Measurements from ENCODE around the gene KLF5. TPM values are rescaled to one million over a fixed set of nuclear protein-coding genes. Genes with fewer than 3 reads are reported as not detected.

Gene KLF5
- total RNA-seq, 1 experiment from 2014 or later, result 59.2 TPM

- POLR2A ChIA-PET, result no interaction called here
- Histone ChIP-seq H3K9me2 (ENCODE audit: insufficient read depth) (no peaks in the 10 kb centered on the region), H3K9ac (ENCODE audit: low read length) (no peak overlapping the region), H2AFZ (ENCODE audit: low read depth, low read length, poor library complexity, severe bottlenecking) (no peak overlapping the region), H3K27me3 (ENCODE audit: insufficient read depth, low read length) (no peaks in the 10 kb centered on the region), H3K4me1 (ENCODE audit: control insufficient read depth in 1 of 2, insufficient read depth in 2 of 2, low read length in 2 of 2) (peaks cover 31 to 42% of the 10 kb centered on the region in 2 experiments), H3K9me3 (ENCODE audit: control insufficient read depth in 1 of 2, insufficient read depth in 1 of 2, low read depth in 1 of 2, low read length in 2 of 2) (no peaks in the 10 kb centered on the region), H4K20me1 (ENCODE audit: insufficient read depth) (peaks cover 4% of the 10 kb centered on the region; the same call in 1 of the 2 replicates), H3K79me2 (ENCODE audit: insufficient read depth, low read length) (peaks cover 84% of the 10 kb centered on the region), H3K4me3 (replicated peaks in 1 of 2; ENCODE audit: low read depth in 1 of 2, low read length in 2 of 2) (no peak overlapping the region), H3K36me3 (ENCODE audit: control insufficient read depth in 1 of 2, insufficient read depth in 2 of 2, low read length in 2 of 2) (peaks cover 25 to 34% of the 10 kb centered on the region in 2 experiments), H3K27ac (ENCODE audit: low read depth, low read length) (no peak overlapping the region), H3K4me2 (ENCODE audit: low read length) (no peak overlapping the region)
- ATAC-seq, result no peak
- intact Hi-C loops (cut with micrococcal nuclease), result loop anchor here (10.0 kb wide), 1 partner anchor 482 kb away; no protein-coding TSS in a partner anchor
- DNase-seq (ENCODE audit: low read depth, low spot score), result no peak
- RAD21 ChIA-PET (ENCODE audit: low non-redundant PET in 1 of 2, low total read pairs in 2 of 2, uncharacterized antibody in 2 of 2, unreplicated experiment in 2 of 2), result no interaction called here
- CTCF ChIA-PET, result no interaction called here
- no TSS peak for BruUV-seq (replicated peaks)
- TF ChIP-seq POLR2AphosphoS5 (IDR thresholded peaks at IDR 0.05; ENCODE audit: low read depth, low read length) (0 out of 2 replicates have a peak, but pooled peaks have one; percentile 3), CTCF (IDR thresholded peaks at IDR 0.05 in 2 of 3, conservative IDR thresholded peaks at IDR 0.05 in 1 of 3; ENCODE audit: borderline replicate concordance in 1 of 3, insufficient read depth in 1 of 3, low read depth in 2 of 3, low read length in 2 of 3) (no peak), ZNF274 (IDR thresholded peaks at IDR 0.05; ENCODE audit: low read depth, low read length) (no peak)
These were observed 3.7 kb downstream of the KLF5 start for GRCh38 chr13:73062468-73062867.

DNA sequence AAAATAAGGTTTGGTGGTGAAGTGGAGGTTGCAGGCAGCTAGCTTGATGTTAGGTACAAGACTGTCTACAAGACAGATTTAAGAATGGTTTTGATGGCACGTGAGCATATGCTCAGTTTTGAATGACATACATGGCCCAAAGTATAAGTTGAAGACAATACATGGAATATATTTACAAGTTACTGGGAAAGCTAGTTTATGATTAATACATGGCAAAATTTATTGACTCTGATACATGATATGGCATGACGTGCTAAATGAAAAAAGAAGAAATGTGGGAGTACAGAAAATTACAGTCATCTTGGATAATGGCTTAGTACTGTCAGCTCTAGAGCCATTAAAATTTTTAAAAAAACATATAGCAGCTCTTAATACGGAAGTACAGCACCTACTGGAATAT, 4.4 kb downstream of the KLF5 start:
- RAD21 ChIA-PET (ENCODE audit: low non-redundant PET in 1 of 2, low total read pairs in 2 of 2, uncharacterized antibody in 2 of 2, unreplicated experiment in 2 of 2), result interaction anchor here in 1 of 2 experiments (0.9 kb wide), 1 partner anchor 354 kb away, joined by 5 read pairs; no protein-coding TSS in a partner anchor
- no peak overlapping the region for H3K4me2 ChIP-seq (ENCODE audit: low read length)
- H4K20me1 ChIP-seq (ENCODE audit: insufficient read depth), result peaks cover 4% of the 10 kb centered on the region; the same call in 1 of the 2 replicates
- no peak for TF ChIP-seq SRF (IDR thresholded peaks at IDR 0.05; ENCODE audit: low read depth)
- TF ChIP-seq, protein P1, sequence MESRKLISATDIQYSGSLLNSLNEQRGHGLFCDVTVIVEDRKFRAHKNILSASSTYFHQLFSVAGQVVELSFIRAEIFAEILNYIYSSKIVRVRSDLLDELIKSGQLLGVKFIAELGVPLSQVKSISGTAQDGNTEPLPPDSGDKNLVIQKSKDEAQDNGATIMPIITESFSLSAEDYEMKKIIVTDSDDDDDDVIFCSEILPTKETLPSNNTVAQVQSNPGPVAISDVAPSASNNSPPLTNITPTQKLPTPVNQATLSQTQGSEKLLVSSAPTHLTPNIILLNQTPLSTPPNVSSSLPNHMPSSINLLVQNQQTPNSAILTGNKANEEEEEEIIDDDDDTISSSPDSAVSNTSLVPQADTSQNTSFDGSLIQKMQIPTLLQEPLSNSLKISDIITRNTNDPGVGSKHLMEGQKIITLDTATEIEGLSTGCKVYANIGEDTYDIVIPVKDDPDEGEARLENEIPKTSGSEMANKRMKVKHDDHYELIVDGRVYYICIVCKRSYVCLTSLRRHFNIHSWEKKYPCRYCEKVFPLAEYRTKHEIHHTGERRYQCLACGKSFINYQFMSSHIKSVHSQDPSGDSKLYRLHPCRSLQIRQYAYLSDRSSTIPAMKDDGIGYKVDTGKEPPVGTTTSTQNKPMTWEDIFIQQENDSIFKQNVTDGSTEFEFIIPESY (IDR thresholded peaks at IDR 0.05; ENCODE audit: extremely low read depth, insufficient replicate concordance, low read length), result no peak
- no peak for TF ChIP-seq JUND (IDR thresholded peaks at IDR 0.05)
- TF ChIP-seq SP1 (IDR thresholded peaks at IDR 0.05; ENCODE audit: low read depth), result no peak
- TF ChIP-seq YY1 (IDR thresholded peaks at IDR 0.05; ENCODE audit: extremely low read depth, insufficient replicate concordance, low read depth, low read length), result no peak
- TF ChIP-seq, protein P2, sequence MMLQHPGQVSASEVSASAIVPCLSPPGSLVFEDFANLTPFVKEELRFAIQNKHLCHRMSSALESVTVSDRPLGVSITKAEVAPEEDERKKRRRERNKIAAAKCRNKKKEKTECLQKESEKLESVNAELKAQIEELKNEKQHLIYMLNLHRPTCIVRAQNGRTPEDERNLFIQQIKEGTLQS (IDR thresholded peaks at IDR 0.05), result no peak
- no peak for TF ChIP-seq POLR2AphosphoS5 (IDR thresholded peaks at IDR 0.05; ENCODE audit: low read depth, low read length)
- TF ChIP-seq REST (IDR thresholded peaks at IDR 0.05; ENCODE audit: low read depth), result no peak
- TF ChIP-seq FOSL1 (IDR thresholded peaks at IDR 0.05; ENCODE audit: low read depth), result no peak
- TF ChIP-seq ZNF274 (IDR thresholded peaks at IDR 0.05; ENCODE audit: low read depth, low read length), result no peak

More for the DNA sequence above, 4.4 kb downstream of the KLF5 start:
- no peak for DNase-seq (ENCODE audit: low read depth, low spot score)
- ChIA-PET CTCF (no interaction called here), POLR2A (interaction anchor here (1.6 kb wide), 1 partner anchor 19 kb away, joined by 4 read pairs; no protein-coding TSS in a partner anchor)
- H3K79me2 ChIP-seq (ENCODE audit: insufficient read depth, low read length), result peaks cover 89% of the 10 kb centered on the region
- no TSS peak for BruUV-seq (replicated peaks)
- peaks cover 26 to 37% of the 10 kb centered on the region in 2 experiments for H3K36me3 ChIP-seq (ENCODE audit: control insufficient read depth in 1 of 2, insufficient read depth in 2 of 2, low read length in 2 of 2)
- H3K9me3 ChIP-seq (ENCODE audit: control insufficient read depth in 1 of 2, insufficient read depth in 1 of 2, low read depth in 1 of 2, low read length in 2 of 2), result no peaks in the 10 kb centered on the region
- H3K4me3 ChIP-seq (replicated peaks in 1 of 2; ENCODE audit: low read depth in 1 of 2, low read length in 2 of 2), result no peak overlapping the region
- H3K9ac ChIP-seq (ENCODE audit: low read length), result no peak overlapping the region
- intact Hi-C loops (cut with micrococcal nuclease), result loop anchor here (10.0 kb wide), 1 partner anchor 482 kb away; no protein-coding TSS in a partner anchor
- H2AFZ ChIP-seq (ENCODE audit: low read depth, low read length, poor library complexity, severe bottlenecking), result no peak overlapping the region
- no peak for ATAC-seq
- H3K27me3 ChIP-seq (ENCODE audit: insufficient read depth, low read length), result no peaks in the 10 kb centered on the region
- H3K9me2 ChIP-seq (ENCODE audit: insufficient read depth), result no peaks in the 10 kb centered on the region
- H3K4me1 ChIP-seq (ENCODE audit: control insufficient read depth in 1 of 2, insufficient read depth in 2 of 2, low read length in 2 of 2), result peaks cover 24 to 35% of the 10 kb centered on the region in 2 experiments
- H3K27ac ChIP-seq (ENCODE audit: low read depth, low read length), result no peak overlapping the region

Data from HCT116 (cell line).